NCI-H2029 treated with DMSO at 0.1 percent for 48 hours (cell line): ENCODE measurements around the gene OR5AK2.
"Not testable (repeated sequence)": the region's sequence is repeated elsewhere in the genome, so short reads cannot be mapped to it uniquely, and the experiment has no call there.

Source experiments
- DNase-seq: peaks from one replicate; lab custom pipeline; 2025; lab: John Stamatoyannopoulos, UW

OR5AK2 gene, protein sequence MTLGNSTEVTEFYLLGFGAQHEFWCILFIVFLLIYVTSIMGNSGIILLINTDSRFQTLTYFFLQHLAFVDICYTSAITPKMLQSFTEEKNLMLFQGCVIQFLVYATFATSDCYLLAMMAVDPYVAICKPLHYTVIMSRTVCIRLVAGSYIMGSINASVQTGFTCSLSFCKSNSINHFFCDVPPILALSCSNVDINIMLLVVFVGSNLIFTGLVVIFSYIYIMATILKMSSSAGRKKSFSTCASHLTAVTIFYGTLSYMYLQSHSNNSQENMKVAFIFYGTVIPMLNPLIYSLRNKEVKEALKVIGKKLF

DNA sequence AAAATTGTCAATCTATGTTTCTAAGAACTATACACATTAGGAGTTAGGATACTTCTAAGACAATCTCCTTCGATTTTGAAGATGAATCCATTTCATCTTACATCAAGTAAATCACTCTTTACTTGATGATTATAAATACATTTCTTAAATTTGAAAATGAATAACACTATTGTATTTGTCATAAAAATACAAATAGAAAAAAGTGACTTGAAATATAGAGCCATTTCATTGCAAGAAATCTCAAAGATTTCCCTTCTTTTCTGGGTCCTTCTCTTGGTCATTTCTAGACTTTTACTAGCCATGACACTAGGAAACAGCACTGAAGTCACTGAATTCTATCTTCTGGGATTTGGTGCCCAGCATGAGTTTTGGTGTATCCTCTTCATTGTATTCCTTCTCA is at the start of gene OR5AK2:
Gene OR5AK2, plus strand, starts transcription at position 301 of the 400 bp plus-strand sequence. Its CDS starts 0 bp downstream, at position 301.
- DNase-seq = no peak

DNA sequence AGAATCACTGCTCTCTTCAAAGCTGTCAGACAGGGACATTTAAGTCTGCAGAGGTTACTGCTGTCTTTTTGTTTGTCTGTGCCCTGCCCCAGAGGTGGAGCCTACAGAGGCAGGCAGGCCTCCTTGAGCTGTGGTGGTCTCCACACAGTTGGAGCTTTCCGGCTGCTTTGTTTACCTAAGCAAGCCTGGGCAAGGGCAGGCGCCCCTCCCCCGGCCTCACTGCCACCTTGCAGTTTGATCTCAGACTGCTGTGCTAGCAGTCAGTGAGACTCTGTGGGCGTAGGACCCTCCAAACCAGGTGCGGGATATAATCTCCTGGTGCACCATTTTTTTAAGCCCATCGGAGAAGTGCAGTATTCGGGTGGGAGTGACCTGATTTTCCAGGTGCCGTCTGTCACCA is 43.2 kb upstream of the OR5AK2 start:
- DNase-seq = not testable (repeated sequence)

DNA sequence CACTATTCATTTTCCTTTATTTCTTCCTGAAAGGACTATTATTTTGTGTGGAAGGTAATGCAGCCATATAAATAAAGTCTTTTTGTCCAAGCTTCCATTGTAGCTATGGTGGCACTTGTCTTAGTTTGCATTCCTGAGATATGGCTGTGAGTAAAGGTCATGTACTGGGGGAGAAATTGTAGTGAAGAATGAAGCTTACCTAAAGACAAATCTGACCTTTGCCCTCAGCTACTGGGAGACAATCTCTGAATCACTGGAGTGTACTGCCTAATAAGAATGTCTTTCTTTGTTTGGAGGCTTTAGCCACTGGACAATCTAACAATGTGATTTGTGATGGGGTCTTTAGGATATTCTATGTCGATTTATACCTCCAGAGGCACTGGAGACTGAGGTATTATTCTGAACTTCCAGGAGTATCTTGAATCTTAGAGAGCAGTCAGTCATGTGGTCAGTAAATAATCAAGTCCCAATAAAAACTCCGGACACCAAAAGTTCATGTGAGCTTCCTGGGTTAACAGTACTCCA is 39.7 kb upstream of the OR5AK2 start:
- DNase-seq = no peak

DNA sequence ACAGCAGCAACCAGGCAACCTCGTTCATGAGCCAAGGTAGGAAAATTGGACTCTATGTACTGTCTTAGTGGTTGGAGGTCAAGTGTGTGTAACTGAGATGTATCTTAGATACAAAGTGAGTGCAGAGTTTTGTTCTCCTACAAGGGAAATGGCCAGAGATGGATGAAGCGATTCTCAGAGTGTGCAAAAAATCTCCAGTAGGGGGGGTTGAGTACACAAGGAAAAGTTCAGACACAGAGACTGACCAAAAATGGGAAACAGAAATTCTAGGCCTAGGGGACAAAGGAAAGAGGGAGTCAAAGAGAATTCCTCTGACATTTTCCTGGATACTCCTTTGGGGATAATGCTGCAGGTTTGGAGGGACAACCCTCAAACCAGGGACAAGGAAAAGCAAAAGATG is 38.2 kb upstream of the OR5AK2 start:
- no peak for DNase-seq

DNA sequence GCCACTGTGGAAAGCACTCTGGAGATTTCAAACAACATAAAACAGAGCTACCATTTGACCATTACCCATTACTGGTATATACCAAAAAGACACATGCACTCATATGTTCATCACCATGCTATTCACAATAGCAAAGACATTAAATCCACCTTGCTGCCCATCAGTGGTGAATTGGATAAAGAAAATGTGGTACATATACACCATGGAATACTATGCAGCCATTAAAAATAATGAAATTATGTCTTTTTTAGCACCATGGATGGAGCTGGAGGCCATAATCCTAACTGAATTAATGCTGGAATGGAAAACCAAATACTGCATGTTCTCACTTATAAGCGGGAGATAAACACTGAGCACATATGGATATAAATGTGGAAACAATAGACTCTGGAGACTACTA is 34.8 kb upstream of the OR5AK2 start:
- not testable (repeated sequence) for DNase-seq

DNA sequence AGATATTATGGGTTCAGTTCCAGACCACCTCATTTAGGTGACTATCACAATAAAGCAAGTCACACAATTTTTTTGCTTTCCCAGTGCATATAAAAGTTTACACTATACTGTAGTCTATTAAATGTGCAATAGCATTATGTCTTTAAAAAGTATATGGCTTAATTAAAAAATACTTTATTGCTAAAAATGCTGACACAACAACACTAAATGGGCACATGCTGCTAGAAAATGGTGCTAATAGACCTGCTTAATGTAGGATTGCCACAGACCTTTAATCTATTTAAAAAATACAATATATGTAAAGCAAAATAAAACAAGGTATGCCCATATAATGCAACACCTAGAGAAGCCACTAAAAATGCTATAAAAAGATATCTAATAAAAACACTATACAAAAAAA is 27.1 kb upstream of the OR5AK2 start:
- no peak for DNase-seq

DNA sequence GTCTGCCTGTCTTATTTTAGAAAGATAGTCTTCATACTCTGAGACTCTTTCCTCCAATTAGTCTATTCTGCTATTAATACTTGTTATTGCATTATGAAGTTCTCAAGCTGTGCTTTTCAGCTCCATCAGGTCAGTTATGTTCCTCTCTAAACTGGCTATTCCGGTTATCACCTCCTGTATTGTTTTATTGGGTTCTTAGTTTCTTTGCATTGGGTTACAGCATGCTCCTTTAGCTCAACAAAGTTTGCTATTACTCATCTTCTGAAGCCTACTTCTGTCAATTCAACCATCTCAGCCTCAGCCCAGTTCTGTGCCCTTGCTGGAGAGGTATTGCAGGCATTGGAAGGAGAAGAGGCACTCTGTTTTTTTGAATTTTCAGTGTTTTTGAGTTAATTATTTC is 21.0 kb upstream of the OR5AK2 start:
- no peak for DNase-seq

DNA sequence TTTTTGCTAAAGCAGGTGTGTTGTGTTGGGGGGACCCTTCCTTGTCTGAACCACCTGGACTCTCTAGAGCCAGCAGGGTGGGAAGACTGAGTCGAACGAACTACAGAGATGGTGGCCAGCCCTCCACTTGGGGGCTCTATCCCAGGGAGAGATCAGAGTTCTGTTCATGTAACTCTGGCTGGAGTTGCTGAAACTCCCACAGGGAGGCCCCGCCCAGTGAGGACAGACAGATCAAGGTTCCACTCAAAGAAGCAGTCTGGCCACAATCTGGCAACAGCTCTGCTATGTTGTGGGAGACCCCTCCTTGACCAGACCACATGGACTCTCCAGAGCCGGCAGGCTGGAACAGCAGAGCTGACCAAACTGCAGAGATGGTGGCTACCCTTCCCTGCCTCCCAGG is 20.2 kb upstream of the OR5AK2 start:
- DNase-seq = no peak

DNA sequence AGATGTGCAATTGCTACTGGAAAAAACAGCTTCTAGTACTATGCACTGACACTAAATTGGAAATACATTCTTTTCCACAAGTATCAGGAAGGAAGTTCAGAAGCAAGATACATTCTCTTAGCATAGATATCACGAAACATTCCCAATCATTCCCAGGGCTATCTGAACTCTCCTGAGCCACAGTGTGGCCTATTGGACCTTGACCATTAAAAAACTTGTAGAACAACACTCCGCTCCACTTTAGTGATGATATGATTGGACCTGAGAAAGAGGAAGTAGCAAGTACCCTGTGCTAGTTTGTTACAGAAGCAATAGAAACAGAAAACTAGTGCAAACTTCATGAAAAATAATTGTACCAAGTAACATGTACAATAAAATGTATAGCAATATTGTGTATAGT is 11.4 kb upstream of the OR5AK2 start:
- no peak for DNase-seq

DNA sequence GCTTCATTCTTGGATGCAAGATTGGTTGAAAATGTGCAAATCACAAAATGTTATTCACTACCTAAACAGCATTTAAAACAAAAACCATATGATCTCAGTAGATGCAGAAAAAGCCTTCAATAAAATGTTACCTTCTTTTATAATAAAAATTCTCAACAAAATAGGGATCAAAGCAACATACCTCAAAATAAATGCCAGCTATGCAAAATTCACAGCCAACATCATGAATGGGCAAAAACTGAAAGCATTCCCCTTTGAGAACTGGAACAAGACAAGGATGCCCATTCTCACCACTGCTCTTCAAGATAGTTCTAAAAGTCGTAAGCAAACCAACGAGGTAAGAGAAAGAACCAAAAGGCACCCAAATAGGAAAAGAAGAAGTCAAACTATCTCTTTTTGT is 2.0 kb downstream of the OR5AK2 start:
- DNase-seq = no peak

DNA sequence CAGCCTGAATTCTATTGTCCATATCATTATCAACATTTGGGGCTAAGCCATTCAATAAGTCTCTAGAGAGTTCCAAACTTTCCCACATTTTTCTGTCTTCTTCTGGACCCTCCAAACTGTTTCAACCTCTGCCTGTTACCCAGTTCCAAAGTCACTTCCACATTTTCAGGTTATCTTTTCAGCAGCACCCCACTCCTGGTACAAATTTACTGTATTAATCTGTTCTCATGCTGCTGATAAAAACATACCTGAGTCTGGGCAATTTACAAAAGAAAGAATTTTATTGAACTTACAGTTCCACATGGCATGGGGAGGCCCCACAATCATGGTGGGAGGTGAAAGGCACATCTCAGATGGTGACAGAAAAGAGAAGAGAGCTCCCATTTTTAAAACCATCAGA is 5.8 kb downstream of the OR5AK2 start:
- no peak for DNase-seq

DNA sequence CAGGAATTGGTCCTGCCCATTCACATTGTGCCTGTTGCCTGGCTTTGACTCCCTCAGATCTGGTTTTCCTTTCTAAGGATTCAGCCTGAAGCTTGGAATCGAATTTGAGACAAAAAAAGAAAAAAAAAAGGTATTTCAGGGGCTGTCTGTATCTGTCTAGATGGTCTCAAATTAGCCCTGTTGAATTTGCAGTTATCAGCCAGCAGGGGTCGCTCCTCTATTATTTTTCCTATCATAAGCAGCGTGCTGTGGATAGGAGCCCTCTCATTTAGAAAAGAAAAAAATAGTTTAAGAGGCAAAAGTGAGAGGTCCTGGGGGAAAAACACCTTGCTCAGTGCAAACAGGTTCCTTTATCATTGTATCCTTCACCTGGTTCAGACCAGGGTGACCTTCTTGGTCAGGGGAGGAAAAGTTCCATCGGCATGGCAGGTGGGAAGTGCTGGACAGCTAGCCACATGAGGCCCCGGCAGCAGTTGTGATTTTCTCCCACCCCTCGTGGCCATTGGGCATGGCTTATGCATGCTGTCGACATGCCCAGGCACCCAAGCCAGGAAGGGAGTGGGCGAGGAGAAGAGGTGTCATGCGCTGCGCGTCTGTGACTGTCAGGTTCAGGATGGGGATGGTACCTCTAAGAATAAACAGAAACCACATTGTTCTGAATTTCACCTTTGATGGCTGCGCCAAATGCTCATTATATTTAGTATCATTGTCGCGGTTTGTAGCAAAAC is 13.1 kb downstream of the OR5AK2 start:
- DNase-seq = no peak

DNA sequence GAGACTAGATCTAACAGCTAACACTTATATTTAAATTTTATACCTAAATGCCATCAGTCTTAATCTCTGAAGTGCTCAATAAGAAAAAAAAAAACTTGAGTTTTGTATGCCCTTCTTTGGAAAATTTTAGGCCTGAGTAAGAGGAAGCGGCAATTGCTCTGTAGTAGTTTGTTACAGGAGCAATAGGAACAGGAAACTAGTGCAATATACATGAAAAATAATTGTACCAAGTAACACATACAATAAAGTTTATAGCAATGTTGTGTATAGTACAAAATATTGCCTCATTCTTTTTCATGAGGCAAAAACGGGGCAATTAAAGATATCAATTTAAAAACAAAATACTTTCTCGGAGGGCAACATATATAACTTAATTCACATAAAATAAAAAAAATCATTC is 19.7 kb downstream of the OR5AK2 start:
- DNase-seq = no peak

DNA sequence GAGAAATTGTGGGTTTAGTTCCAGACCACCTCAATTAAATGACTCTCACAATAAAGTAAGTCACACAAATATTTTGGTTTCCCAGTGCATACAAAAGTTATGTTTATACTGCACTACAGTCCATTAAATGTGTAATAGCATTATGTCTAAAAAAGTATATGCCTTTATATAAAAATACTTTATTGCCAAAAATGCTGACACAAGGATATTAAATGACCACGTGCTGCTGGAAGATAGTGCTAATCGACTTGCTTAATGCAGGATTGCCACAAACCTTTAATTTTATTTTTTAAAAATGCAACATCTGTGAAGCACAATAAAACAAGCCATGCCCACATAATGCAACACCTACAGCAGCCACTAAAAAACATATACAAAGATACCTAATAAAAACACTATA is 27.0 kb downstream of the OR5AK2 start:
- no peak for DNase-seq

DNA sequence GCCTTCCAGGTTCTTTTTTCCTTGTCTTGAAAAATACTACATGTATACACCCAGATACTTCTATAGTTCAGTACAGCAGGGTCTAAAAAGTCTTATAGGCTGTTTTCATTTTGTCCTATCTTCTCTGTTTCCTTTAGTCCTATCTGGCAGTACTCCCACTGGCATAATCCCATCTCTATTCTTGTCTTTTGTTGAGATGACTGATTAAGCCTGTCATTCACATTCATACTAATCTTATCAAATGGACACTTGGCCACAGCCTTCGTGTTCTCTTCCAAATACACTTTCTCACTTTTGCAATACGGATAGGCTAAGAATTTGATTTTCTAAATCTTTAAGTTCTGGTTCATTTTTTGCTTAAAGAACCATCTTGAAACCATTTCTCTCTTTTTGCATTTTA is 42.8 kb downstream of the OR5AK2 start:
- no peak for DNase-seq
